HepG2 (cell line): ENCODE measurements around the gene TPGS1. TPM values are rescaled to one million over a fixed set of nuclear protein-coding genes. Genes with fewer than 3 reads are reported as not detected.

ENCODE experiments used
- ESRRA ChIP-seq: sonication (generic); formaldehyde crosslinking; IDR thresholded peaks from 2 replicates; pipeline ENCODE4 v1.5.1; 2020; ENCODE audit warnings: mild to moderate bottlenecking, low read depth, missing genetic modification reagents
- KAT2B ChIP-seq: fragments of 150-350 bp; IDR thresholded peaks from 2 replicates; pipeline ENCODE4 v1.6.1; 2014; ENCODE audit warnings: low read depth, low read length, borderline replicate concordance
- KDM2A ChIP-seq: sonication (generic); formaldehyde crosslinking; IDR thresholded peaks from 2 replicates; pipeline ENCODE4 v1.4.0; 2020; ENCODE audit warnings: low read depth, missing genetic modification reagents, borderline replicate concordance
- KLF13 ChIP-seq: sonication (generic); formaldehyde crosslinking; IDR thresholded peaks from 2 replicates; pipeline ENCODE4 v1.4.0; 2020; ENCODE audit warnings: mild to moderate bottlenecking, missing genetic modification reagents
- NFE2 ChIP-seq: sonication (generic); formaldehyde crosslinking; IDR thresholded peaks from 2 replicates; pipeline ENCODE4 v1.4.0; 2020; ENCODE audit warnings: missing genetic modification reagents
- NR2F6 ChIP-seq, 2 experiments: IDR thresholded peaks; 2 replicates each; pipeline ENCODE4 v1.6.1; 2016; ENCODE audit warnings: antibody characterized with exemption in 1 of 2, mild to moderate bottlenecking in 1 of 2
- PLRG1 ChIP-seq: fragments of 450-650 bp; conservative IDR thresholded peaks from 2 replicates; pipeline ENCODE4 v1.6.1; 2016
- SMYD3 ChIP-seq: sonication (generic); formaldehyde crosslinking; IDR thresholded peaks from 2 replicates; pipeline ENCODE4 v1.8.1; 2023; ENCODE audit warnings: mild to moderate bottlenecking, missing genetic modification reagents
- SOX13 ChIP-seq, 3 experiments: fragments of 450-650 bp in 1 of 3; sonication (generic) in 1 of 3; formaldehyde crosslinking in 1 of 3; IDR thresholded peaks in 2 of 3; conservative IDR thresholded peaks in 1 of 3; 2 replicates each; pipeline versions ENCODE4 v1.5.0 to v1.6.1; 2016 to 2020; ENCODE audit warnings: antibody characterized with exemption in 1 of 3, mild to moderate bottlenecking in 1 of 3, missing compliant biosample characterization in 1 of 3, missing genetic modification reagents in 1 of 3, moderate library complexity in 1 of 3
- ZNF20 ChIP-seq: sonication (generic); formaldehyde crosslinking; IDR thresholded peaks from 2 replicates; pipeline ENCODE4 v1.4.0; 2020; ENCODE audit warnings: mild to moderate bottlenecking, moderate library complexity, missing genetic modification reagents
- ZNF263 ChIP-seq: sonication (generic); formaldehyde crosslinking; IDR thresholded peaks from 2 replicates; pipeline ENCODE4 v1.4.0; 2020; ENCODE audit warnings: missing genetic modification reagents
- ZNF670 ChIP-seq: sonication (generic); formaldehyde crosslinking; IDR thresholded peaks from 2 replicates; pipeline ENCODE4 v1.8.0; 2022; ENCODE audit warnings: mild to moderate bottlenecking, missing genetic modification reagents, borderline replicate concordance
- ZNF839 ChIP-seq: sonication (generic); formaldehyde crosslinking; IDR thresholded peaks from 2 replicates; pipeline ENCODE4 v1.4.0; 2020; ENCODE audit warnings: missing genetic modification reagents, mild to moderate bottlenecking, borderline replicate concordance
- ZNF841 ChIP-seq: sonication (generic); formaldehyde crosslinking; IDR thresholded peaks from 2 replicates; pipeline ENCODE4 v1.8.1; 2023; ENCODE audit warnings: missing genetic modification reagents, borderline replicate concordance
- ZSCAN31 ChIP-seq: sonication (generic); formaldehyde crosslinking; IDR thresholded peaks from 2 replicates; pipeline ENCODE4 v1.5.0; 2020; ENCODE audit warnings: low read depth, mild to moderate bottlenecking, missing genetic modification reagents
- polyA plus RNA-seq, 8 experiments: library from polyadenylated mRNA; depleted of rRNA in 3 of 8; stranded (reverse) in 7 of 8; unstranded in 1 of 8; fragments of >200 nt; fragmentation: Illumina TruSeq in 4 of 8; extraction: Trizol in 4 of 8; gene quantifications; 2 replicates each; pipeline versions ENCODE4 v1.2.1 to v1.2.3, GENCODE V29; 2011 to 2016; ENCODE audit warnings: low read depth in 4 of 8, missing spikeins in 1 of 8, mixed read lengths in 1 of 8; ENCODE audit not compliant: insufficient read depth in 1 of 8
- total RNA-seq, 5 experiments: library from RNA; depleted of rRNA; stranded (reverse); fragments of >200 nt; fragmentation: Illumina TruSeq; extraction: Trizol; gene quantifications; 2 replicates each; pipeline ENCODE4 v1.2.3, GENCODE V29; 2016; ENCODE audit warnings: low read depth in 1 of 5
- TF ChIP-seq, protein P1 (sequence below): IDR thresholded peaks from 2 replicates; pipeline ENCODE4 v1.6.1; 2016; ENCODE audit warnings: mild to moderate bottlenecking
- TF ChIP-seq, protein P2 (sequence below): sonication (generic); formaldehyde crosslinking; IDR thresholded peaks from 2 replicates; pipeline ENCODE4 v1.4.0; 2020; ENCODE audit warnings: missing genetic modification reagents, mild to moderate bottlenecking, borderline replicate concordance
- TF ChIP-seq, protein P3 (sequence below): sonication (generic); formaldehyde crosslinking; IDR thresholded peaks from 2 replicates; pipeline ENCODE4 v1.4.0; 2020; ENCODE audit warnings: missing genetic modification reagents

Gene TPGS1
- total and polyA plus RNA-seq, 2 of the 13 experiments (the other 11 are each of a cell fraction or from before 2014, with no cell fraction given): 1.1 to 6.2 TPM

DNA sequence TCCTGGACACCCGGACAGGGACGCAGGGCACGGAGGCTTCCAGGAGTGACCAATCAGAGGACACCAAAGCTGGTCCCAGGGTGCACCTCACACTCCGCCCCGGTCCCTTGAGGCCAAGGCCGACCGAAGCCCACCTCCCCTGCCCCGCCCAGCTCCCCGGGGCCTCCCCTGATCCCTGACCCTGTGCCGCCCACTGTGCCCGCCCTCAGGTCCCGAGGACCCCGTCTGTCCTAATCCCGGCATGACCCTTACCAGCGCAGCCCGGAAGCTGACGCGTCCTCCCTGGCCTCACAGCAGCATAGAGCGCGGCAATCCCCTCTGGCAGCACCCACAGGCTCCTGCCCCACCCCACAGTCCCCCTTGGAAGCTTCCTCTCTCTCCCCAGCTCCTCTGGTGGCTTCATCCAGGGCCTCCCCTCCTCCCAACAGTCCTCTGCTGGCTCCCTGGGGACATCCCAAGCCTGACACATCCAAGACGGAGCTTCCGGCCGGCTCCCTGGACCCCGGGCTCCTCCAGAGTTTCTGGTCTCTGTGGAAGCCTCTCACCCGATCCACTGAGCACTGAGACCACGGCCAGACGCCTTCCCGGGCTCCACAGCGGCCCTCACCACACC lies 16.9 kb downstream of the TPGS1 start (continued):
- TF ChIP-seq PLRG1: no peak
- peak; percentile 60; the same call in 1 of the 2 replicates for TF ChIP-seq KDM2A
- TF ChIP-seq ZNF841 (CRISPR knock-in tag): no peak
- no peak for TF ChIP-seq KAT2B
- TF ChIP-seq NFE2: no peak
- no peak for TF ChIP-seq KLF13 (CRISPR knock-in tag)
- TF ChIP-seq, protein P1, sequence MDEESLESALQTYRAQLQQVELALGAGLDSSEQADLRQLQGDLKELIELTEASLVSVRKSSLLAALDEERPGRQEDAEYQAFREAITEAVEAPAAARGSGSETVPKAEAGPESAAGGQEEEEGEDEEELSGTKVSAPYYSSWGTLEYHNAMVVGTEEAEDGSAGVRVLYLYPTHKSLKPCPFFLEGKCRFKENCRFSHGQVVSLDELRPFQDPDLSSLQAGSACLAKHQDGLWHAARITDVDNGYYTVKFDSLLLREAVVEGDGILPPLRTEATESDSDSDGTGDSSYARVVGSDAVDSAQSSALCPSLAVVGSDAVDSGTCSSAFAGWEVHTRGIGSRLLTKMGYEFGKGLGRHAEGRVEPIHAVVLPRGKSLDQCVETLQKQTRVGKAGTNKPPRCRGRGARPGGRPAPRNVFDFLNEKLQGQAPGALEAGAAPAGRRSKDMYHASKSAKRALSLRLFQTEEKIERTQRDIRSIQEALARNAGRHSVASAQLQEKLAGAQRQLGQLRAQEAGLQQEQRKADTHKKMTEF (CRISPR knock-in tag): peak; percentile 57; the same call in 1 of the 2 replicates
- TF ChIP-seq, protein P2, sequence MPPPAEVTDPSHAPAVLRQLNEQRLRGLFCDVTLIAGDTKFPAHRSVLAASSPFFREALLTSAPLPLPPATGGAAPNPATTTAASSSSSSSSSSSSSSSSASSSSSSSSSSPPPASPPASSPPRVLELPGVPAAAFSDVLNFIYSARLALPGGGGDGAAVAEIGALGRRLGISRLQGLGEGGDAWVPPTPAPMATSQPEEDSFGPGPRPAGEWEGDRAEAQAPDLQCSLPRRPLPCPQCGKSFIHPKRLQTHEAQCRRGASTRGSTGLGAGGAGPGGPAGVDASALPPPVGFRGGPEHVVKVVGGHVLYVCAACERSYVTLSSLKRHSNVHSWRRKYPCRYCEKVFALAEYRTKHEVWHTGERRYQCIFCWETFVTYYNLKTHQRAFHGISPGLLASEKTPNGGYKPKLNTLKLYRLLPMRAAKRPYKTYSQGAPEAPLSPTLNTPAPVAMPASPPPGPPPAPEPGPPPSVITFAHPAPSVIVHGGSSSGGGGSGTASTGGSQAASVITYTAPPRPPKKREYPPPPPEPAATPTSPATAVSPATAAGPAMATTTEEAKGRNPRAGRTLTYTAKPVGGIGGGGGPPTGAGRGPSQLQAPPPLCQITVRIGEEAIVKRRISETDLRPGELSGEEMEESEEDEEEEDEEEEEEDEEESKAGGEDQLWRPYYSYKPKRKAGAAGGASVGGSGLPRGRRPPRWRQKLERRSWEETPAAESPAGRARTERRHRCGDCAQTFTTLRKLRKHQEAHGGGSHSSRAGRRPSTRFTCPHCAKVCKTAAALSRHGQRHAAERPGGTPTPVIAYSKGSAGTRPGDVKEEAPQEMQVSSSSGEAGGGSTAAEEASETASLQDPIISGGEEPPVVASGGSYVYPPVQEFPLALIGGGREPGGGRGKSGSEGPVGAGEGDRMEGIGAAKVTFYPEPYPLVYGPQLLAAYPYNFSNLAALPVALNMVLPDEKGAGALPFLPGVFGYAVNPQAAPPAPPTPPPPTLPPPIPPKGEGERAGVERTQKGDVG (CRISPR knock-in tag): no peak; the same call in 1 of the 2 replicates
- TF ChIP-seq ZNF263 (CRISPR knock-in tag): peak; percentile 94
- TF ChIP-seq ESRRA: peak; percentile 87; the same call in 1 of the 2 replicates
- TF ChIP-seq SOX13 (IDR thresholded peaks at IDR 0.05): no peak
- TF ChIP-seq SOX13 (CRISPR knock-in tag; conservative IDR thresholded peaks at IDR 0.05 in 1 of 2, IDR thresholded peaks at IDR 0.05 in 1 of 2): peak in 1 of 2 experiments; percentile 66; a peak in 2 of 4 replicates
- TF ChIP-seq SMYD3 (CRISPR knock-in tag): 0 out of 2 replicates have a peak, but pooled peaks have one; percentile 20
- TF ChIP-seq ZNF670 (CRISPR knock-in tag): no peak; the same call in 1 of the 2 replicates
- peak; percentile 73 for TF ChIP-seq ZSCAN31
- TF ChIP-seq, protein P3, sequence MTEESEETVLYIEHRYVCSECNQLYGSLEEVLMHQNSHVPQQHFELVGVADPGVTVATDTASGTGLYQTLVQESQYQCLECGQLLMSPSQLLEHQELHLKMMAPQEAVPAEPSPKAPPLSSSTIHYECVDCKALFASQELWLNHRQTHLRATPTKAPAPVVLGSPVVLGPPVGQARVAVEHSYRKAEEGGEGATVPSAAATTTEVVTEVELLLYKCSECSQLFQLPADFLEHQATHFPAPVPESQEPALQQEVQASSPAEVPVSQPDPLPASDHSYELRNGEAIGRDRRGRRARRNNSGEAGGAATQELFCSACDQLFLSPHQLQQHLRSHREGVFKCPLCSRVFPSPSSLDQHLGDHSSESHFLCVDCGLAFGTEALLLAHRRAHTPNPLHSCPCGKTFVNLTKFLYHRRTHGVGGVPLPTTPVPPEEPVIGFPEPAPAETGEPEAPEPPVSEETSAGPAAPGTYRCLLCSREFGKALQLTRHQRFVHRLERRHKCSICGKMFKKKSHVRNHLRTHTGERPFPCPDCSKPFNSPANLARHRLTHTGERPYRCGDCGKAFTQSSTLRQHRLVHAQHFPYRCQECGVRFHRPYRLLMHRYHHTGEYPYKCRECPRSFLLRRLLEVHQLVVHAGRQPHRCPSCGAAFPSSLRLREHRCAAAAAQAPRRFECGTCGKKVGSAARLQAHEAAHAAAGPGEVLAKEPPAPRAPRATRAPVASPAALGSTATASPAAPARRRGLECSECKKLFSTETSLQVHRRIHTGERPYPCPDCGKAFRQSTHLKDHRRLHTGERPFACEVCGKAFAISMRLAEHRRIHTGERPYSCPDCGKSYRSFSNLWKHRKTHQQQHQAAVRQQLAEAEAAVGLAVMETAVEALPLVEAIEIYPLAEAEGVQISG: peak; percentile 83
- no peak for TF ChIP-seq ZNF839 (CRISPR knock-in tag)
- TF ChIP-seq ZNF20 (CRISPR knock-in tag): no peak
- peak; percentile 95 for TF ChIP-seq NR2F6 (IDR thresholded peaks at IDR 0.05)
- peak; percentile 96 for TF ChIP-seq NR2F6 (CRISPR knock-in tag; IDR thresholded peaks at IDR 0.05)
